Activated B cell treated with CpG ODN at 0.5 μM for 24 hours (primary cell): Measurements from ENCODE around the gene CSNK1G1. TPM values are rescaled to one million over a fixed set of nuclear protein-coding genes. Genes with fewer than 3 reads are reported as not detected.

Source experiments
- ATAC-seq: fragments of 200-7000 bp; cut with Tn5 transposase; one replicate; pipeline ENCODE4 v1.10.0; 2021; ENCODE audit warnings: low read depth, mild to moderate bottlenecking, moderate library complexity
- CTCF ChIA-PET: fragments of 350-600 bp; sonication (Branson Sonifier 250); formaldehyde crosslinking; loops from one replicate; lab custom pipeline; 2021; ENCODE audit warnings: antibody characterized with exemption; lab: Charles Lee
- POLR2A ChIA-PET: fragments of 350-600 bp; sonication (Branson Sonifier 250); formaldehyde crosslinking; loops from one replicate; lab custom pipeline; 2021; ENCODE audit warnings: antibody characterized with exemption; lab: Charles Lee
- DNase-seq: peaks from one replicate; pipeline ENCODE4 v3.0.0; 2022
- H3K27ac Mint-ChIP-seq: one replicate; pipeline ENCODE4 v1.8.0; 2020; ENCODE audit warnings: mixed read lengths
- H3K27me3 Mint-ChIP-seq: one replicate; pipeline ENCODE4 v1.8.0; 2021; ENCODE audit warnings: mixed read lengths
- H3K36me3 Mint-ChIP-seq: one replicate; pipeline ENCODE4 v1.8.0; 2021; ENCODE audit warnings: low read depth, mixed read lengths
- H3K4me1 Mint-ChIP-seq: one replicate; pipeline ENCODE4 v1.8.0; 2021; ENCODE audit warnings: mixed read lengths
- H3K4me3 Mint-ChIP-seq: one replicate; pipeline ENCODE4 v1.8.0; 2020; ENCODE audit warnings: mild to moderate bottlenecking, mixed read lengths
- H3K9me3 Mint-ChIP-seq: one replicate; pipeline ENCODE4 v1.8.0; 2020; ENCODE audit warnings: mixed read lengths
- CTCF ChIP-seq: fragments of 200-600 bp; IDR thresholded peaks from one replicate; pipeline ENCODE4 v1.8.0; 2022; ENCODE audit warnings: antibody characterized with exemption, mild to moderate bottlenecking
- intact Hi-C: fragments of 100-400 bp; cut with micrococcal nuclease; formaldehyde crosslinking; loops from one replicate; pipeline ENCODE4 v1.15.1; 2024
- total RNA-seq: library from RNA; stranded (reverse); gene quantifications from 2 replicates; pipeline ENCODE4 v1.2.3, GENCODE V29; 2022

Gene CSNK1G1
- total RNA-seq, 1 donor from 2014 or later = 26.6 TPM

GRCh38 chr15:64166102-64166890, 189.7 kb downstream of the CSNK1G1 start:
- no peak for DNase-seq
- ATAC-seq = no peak
- Mint-ChIP-seq H3K27me3 (no peaks in the 10 kb centered on the region), H3K27ac (no peak overlapping the region), H3K9me3 (no peaks in the 10 kb centered on the region), H3K36me3 (peaks cover 22% of the 10 kb centered on the region), H3K4me3 (no peak overlapping the region), H3K4me1 (peaks cover 35% of the 10 kb centered on the region)
- TF ChIP-seq CTCF = no peak
- POLR2A ChIA-PET = no interaction called here
- intact Hi-C loops = no loop called here
- CTCF ChIA-PET = interaction anchor here (2.0 kb wide), 1 partner anchor 13 kb away, joined by 5 read pairs; no protein-coding TSS in a partner anchor

- ATAC-seq (no peak), DNase-seq (no peak)
- peak overlapping the region; percentile 99 for H3K27ac Mint-ChIP-seq
- TF ChIP-seq CTCF = no peak
- H3K4me3 Mint-ChIP-seq = peak overlapping the region; percentile 53
- no peaks in the 10 kb centered on the region for H3K9me3 Mint-ChIP-seq
- intact Hi-C loops = loop anchor here (5.0 kb wide), 1 partner anchor 538 kb away; no protein-coding TSS in a partner anchor
- H3K4me1 Mint-ChIP-seq = peaks cover 44% of the 10 kb centered on the region
- CTCF ChIA-PET = interaction anchor here (4.0 kb wide), 1 partner anchor 11 kb away, joined by 37 read pairs; the partner anchor contains the start of gene SNX22
- H3K36me3 Mint-ChIP-seq = peaks cover 18% of the 10 kb centered on the region
- POLR2A ChIA-PET = interaction anchor here (1.4 to 5.2 kb wide), 5 partner anchors 13 to 564 kb away, joined by 3 to 124 read pairs (median 31); partner anchors contain the start of genes CIAO2A, SNX22 and TRIP4
- no peaks in the 10 kb centered on the region for H3K27me3 Mint-ChIP-seq
Measured at GRCh38 chr15:64164436-64164835, 191.5 kb downstream of the CSNK1G1 start.

DNA sequence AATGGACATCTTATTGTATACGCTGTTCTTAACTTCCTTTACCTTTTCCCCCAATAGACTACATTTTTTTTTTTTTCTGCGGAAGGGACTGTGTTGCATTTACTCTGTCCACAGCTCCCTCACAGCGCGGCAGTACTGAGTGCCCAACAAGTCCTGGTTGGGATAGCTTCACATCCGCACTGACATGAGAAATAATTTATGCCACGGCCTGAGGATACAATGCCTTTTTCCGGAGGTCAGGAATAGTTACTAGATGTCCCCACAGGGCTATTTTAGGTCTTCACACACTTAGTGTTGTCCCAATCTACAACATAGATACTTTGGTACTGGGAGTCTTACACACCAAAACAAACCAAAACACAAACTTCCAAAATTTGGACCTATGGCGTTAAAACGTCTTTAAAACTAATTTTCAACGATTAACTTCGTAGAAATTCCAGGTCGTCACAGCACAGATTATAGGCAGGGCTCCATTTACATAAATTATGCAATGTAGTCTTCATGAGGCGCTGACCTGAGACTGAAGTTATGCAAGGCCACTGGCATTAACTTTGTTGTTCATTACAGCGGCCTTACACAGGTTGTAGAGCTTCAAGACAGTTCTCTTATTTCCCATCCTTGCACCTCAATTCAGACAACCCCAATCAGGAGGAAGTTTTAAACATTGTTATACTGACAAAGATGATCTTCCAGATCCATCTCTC, 192.2 kb downstream of the CSNK1G1 start:
- ChIA-PET POLR2A (interaction anchor here (0.5 to 5.2 kb wide), 18 partner anchors 12 to 1141 kb away, joined by 3 to 124 read pairs (median 6); partner anchors contain the start of genes CIAO2A, RNU5B-1, SNX1 and SNX22), CTCF (interaction anchor here (1.1 to 4.0 kb wide), 4 partner anchors 11 to 296 kb away, joined by 3 to 37 read pairs (median 7); partner anchors contain the start of gene SNX22)
- peaks cover 24% of the 10 kb centered on the region for H3K36me3 Mint-ChIP-seq
- ATAC-seq = no peak
- no peak for DNase-seq
- peaks cover 47% of the 10 kb centered on the region for H3K4me1 Mint-ChIP-seq
- TF ChIP-seq CTCF = no peak
- intact Hi-C loops = loop anchor here (1.0 to 5.0 kb wide), 6 partner anchors 11 to 538 kb away; partner anchors contain the start of genes CSNK1G1 and TRIP4
- no peaks in the 10 kb centered on the region for H3K27me3 Mint-ChIP-seq
- peak overlapping the region; percentile 88 for H3K4me3 Mint-ChIP-seq
- peak overlapping the region; percentile 99 for H3K27ac Mint-ChIP-seq
- no peaks in the 10 kb centered on the region for H3K9me3 Mint-ChIP-seq

GRCh38 chr15:64162869-64163658, 192.9 kb downstream of the CSNK1G1 start, which contains the start of gene PPIB:
Gene PPIB, minus strand, starts transcription at chr15:64163022. Its CDS starts 36 bp downstream, at chr15:64162986.
- Mint-ChIP-seq H3K27ac (peak within 1 kb of the TSS; percentile 99), H3K36me3 (peaks cover 32% of the 10 kb centered on the region), H3K4me3 (peak within 1 kb of the TSS; percentile 88), H3K27me3 (no peaks in the 10 kb centered on the region), H3K9me3 (no peaks in the 10 kb centered on the region), H3K4me1 (peaks cover 55% of the 10 kb centered on the region)
- TF ChIP-seq CTCF = no peak
- CTCF ChIA-PET = interaction anchor here (1.1 to 4.0 kb wide), 4 partner anchors 10 to 296 kb away, joined by 3 to 37 read pairs (median 7); partner anchors contain the start of gene SNX22
- POLR2A ChIA-PET = interaction anchor here (0.5 to 5.2 kb wide), 27 partner anchors 12 to 1142 kb away, joined by 3 to 124 read pairs (median 5); partner anchors contain the start of genes CIAO2A, CLPX, CSNK1G1 and HERC1
- peak; percentile 92 for ATAC-seq
- intact Hi-C loops = loop anchor here (1.0 to 5.0 kb wide), 6 partner anchors 10 to 539 kb away; partner anchors contain the start of genes CSNK1G1 and TRIP4
- peak; percentile 91 for DNase-seq
